ENCODE results near the gene SLC26A2.

Gene SLC26A2

DNA sequence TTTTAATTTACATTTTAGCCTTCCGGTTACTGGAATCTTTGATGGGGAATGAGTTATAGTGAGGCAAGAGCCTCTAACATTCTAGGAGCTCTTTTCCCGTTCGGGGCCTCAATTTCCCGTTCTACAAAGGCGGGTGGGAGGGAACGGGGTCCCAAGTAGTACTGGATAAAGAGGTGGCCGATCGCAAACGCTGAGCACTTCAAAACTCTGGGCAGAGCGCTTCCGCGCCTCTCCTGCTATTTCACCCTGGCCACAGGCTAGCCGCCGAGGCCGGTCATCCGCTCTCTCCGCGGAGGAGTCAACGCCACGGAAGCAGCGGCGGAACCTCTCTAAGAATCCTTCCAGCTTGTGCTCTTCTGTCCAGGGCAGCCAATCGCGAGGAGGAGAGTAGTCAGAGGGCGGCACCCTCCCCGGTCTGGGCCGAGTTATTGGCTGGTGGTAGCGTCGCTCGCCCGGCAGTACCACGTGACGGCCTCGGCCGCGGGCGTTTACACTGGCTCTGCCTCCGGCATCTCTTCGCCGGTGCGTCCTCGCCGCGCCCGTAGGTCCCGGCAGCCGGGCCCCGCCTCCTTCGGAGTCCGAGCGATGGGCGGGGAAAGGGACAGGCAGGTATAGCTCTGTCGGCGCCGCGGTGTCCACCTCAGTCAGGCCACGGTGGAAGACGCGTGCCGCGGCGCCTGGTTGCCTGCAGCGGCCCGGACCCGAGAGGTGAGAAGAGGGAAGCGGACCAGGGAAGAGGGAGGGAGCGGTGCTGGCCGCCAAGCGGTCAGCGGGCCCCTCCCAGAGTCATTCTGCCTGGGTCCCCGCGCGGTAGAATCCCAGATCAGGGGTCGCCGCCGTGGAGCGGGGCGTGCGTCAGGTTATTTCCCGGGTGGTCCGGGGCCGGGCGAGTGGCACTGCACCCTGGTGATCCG is at the start of gene SLC26A2:
SLC26A2 (plus strand) TSS at position 487 of the 914 bp plus-strand sequence. CDS start 16,895 bp downstream, outside the sequence.
- no CpG with 5 or more reads among the region's 84 CpGs for WGBS (ENCODE audit: insufficient coverage, insufficient read length)
- Histone ChIP-seq H3K36me3 (ENCODE audit: control insufficient read depth, insufficient read depth, low read length) (no peaks in the 10 kb centered on the region), H3K9me3 (ENCODE audit: control insufficient read depth, insufficient read depth, low read length) (no peaks in the 10 kb centered on the region), H3K27me3 (ENCODE audit: control insufficient read depth, insufficient read depth, low read length) (no peaks in the 10 kb centered on the region; the same call in 1 of the 2 replicates), H3K27ac (ENCODE audit: low read length) (no peak within 1 kb of the TSS), H3K4me1 (ENCODE audit: control insufficient read depth, insufficient read depth, low read length) (peaks cover 2% of the 10 kb centered on the region; the same call in 1 of the 2 replicates), H3K4me3 (ENCODE audit: low read length) (peak within 1 kb of the TSS; percentile 75)
- DNase-seq (ENCODE audit: low read depth, low spot score), result peak; percentile 91

GRCh38 chr5:149911031-149911430 is 49.5 kb upstream of the SLC26A2 start:
- no peaks in the 10 kb centered on the region for H3K27me3 ChIP-seq (ENCODE audit: control insufficient read depth, insufficient read depth, low read length)
- H3K36me3 ChIP-seq (ENCODE audit: control insufficient read depth, insufficient read depth, low read length), result no peaks in the 10 kb centered on the region
- H3K4me1 ChIP-seq (ENCODE audit: control insufficient read depth, insufficient read depth, low read length), result peaks cover 2% of the 10 kb centered on the region; the same call in 1 of the 2 replicates
- H3K4me3 ChIP-seq (ENCODE audit: low read length), result no peak overlapping the region
- H3K9me3 ChIP-seq (ENCODE audit: control insufficient read depth, insufficient read depth, low read length), result no peaks in the 10 kb centered on the region
- no peak overlapping the region for H3K27ac ChIP-seq (ENCODE audit: low read length)
- no CpG with 5 or more reads among the region's 1 CpG for WGBS (ENCODE audit: insufficient coverage, insufficient read length)
- DNase-seq (ENCODE audit: low read depth, low spot score), result no peak

GRCh38 chr5:149912226-149912871 is 48.2 kb upstream of the SLC26A2 start:
- Histone ChIP-seq H3K27me3 (ENCODE audit: control insufficient read depth, insufficient read depth, low read length) (no peaks in the 10 kb centered on the region), H3K36me3 (ENCODE audit: control insufficient read depth, insufficient read depth, low read length) (no peaks in the 10 kb centered on the region), H3K9me3 (ENCODE audit: control insufficient read depth, insufficient read depth, low read length) (no peaks in the 10 kb centered on the region), H3K27ac (ENCODE audit: low read length) (no peak overlapping the region), H3K4me3 (ENCODE audit: low read length) (no peak overlapping the region), H3K4me1 (ENCODE audit: control insufficient read depth, insufficient read depth, low read length) (peaks cover 2% of the 10 kb centered on the region; the same call in 1 of the 2 replicates)
- WGBS (ENCODE audit: insufficient coverage, insufficient read length), result no CpG with 5 or more reads among the region's 3 CpGs
- no peak for DNase-seq (ENCODE audit: low read depth, low spot score)

GRCh38 chr5:149913436-149914419 is 46.8 kb upstream of the SLC26A2 start:
- Histone ChIP-seq H3K27me3 (ENCODE audit: control insufficient read depth, insufficient read depth, low read length) (no peaks in the 10 kb centered on the region), H3K36me3 (ENCODE audit: control insufficient read depth, insufficient read depth, low read length) (no peaks in the 10 kb centered on the region), H3K4me3 (ENCODE audit: low read length) (no peak overlapping the region), H3K27ac (ENCODE audit: low read length) (no peak overlapping the region), H3K9me3 (ENCODE audit: control insufficient read depth, insufficient read depth, low read length) (no peaks in the 10 kb centered on the region), H3K4me1 (ENCODE audit: control insufficient read depth, insufficient read depth, low read length) (peaks cover 2% of the 10 kb centered on the region; the same call in 1 of the 2 replicates)
- WGBS (ENCODE audit: insufficient coverage, insufficient read length), result no CpG with 5 or more reads among the region's 7 CpGs
- no peak for DNase-seq (ENCODE audit: low read depth, low spot score)

DNA sequence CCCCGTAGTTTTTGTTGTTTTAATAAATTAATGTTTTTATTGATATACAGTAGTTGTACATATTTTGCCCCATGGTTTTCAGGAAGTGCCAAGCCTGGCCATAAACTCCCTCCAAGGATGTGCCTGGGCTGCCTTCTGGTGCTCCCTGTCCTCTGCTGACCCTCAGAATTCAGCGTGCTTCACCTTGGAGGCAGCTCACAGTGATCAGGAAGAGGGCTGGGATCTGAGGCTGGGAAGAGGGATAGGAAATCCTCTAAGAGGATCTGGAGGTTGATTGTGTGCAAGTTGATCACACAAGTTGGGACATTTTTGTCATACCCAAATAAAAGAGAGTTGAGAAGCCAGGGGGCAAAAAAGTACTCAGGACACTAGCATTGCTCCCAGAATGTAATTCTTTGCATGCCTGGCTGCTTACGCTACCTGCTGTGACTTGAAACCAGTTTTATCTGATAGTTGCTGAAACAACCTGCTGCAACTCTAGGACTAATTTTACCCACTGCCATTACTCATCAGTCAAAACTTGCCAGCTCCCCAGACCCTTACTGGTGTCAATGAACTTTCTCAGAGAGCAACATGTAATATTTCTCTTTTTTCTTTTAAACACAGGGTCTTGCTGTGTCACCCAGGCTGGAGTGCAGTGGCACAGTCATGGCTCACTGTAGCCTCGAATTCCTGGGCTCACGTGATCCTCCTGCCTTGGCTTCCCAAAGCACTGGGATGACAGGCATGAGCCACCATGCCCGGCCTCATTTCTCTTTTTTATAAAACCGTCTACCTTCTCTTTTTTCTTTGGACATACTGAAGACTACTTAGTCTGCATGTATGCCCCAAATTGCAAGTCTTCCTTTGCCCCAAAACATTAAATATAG is 44.9 kb upstream of the SLC26A2 start:
- no peaks in the 10 kb centered on the region for H3K36me3 ChIP-seq (ENCODE audit: control insufficient read depth, insufficient read depth, low read length)
- no CpG with 5 or more reads among the region's 7 CpGs for WGBS (ENCODE audit: insufficient coverage, insufficient read length)
- H3K9me3 ChIP-seq (ENCODE audit: control insufficient read depth, insufficient read depth, low read length), result no peaks in the 10 kb centered on the region
- no peak for DNase-seq (ENCODE audit: low read depth, low spot score)
- peaks cover 2% of the 10 kb centered on the region; the same call in 1 of the 2 replicates for H3K4me1 ChIP-seq (ENCODE audit: control insufficient read depth, insufficient read depth, low read length)
- H3K4me3 ChIP-seq (ENCODE audit: low read length), result no peak overlapping the region
- H3K27ac ChIP-seq (ENCODE audit: low read length), result no peak overlapping the region
- H3K27me3 ChIP-seq (ENCODE audit: control insufficient read depth, insufficient read depth, low read length), result no peaks in the 10 kb centered on the region

DNA sequence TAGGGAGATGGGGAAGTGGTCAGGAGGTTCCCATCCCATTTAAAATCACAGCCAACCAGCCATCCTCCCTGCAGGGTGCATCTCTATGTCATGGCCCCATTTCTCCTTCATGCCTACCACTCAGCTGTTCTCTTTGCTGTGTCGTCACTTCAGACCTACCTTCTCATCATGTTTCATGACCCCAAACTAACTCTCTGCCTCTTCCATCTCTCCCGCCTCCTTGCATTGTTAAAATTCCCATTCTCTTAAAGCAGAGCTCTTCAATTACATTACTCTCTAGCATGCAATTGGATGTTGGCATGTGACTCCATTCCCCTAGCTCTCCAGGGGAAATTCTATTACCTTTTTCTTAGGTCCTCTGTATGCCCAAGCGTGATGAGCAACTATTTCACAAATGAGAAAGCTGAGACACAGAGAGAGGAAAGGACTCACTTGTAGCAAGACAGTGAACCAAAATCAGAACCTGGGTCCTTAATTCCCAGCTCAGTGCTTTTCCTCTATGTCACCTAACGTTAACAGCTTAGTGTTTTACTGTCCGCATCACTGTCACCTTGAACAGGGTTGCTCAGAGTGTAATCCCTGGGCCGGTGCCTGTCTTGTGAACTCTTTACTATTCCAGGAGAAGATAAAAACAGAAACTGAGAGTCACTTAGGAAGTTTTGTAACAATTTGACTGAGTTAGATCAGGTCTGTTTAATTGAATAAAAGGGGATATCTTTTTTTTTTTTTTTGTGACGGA is 44.1 kb upstream of the SLC26A2 start:
- peaks cover 2% of the 10 kb centered on the region; the same call in 1 of the 2 replicates for H3K4me1 ChIP-seq (ENCODE audit: control insufficient read depth, insufficient read depth, low read length)
- DNase-seq (ENCODE audit: low read depth, low spot score), result no peak
- no CpG with 5 or more reads among the region's 7 CpGs for WGBS (ENCODE audit: insufficient coverage, insufficient read length)
- no peak overlapping the region for H3K27ac ChIP-seq (ENCODE audit: low read length)
- no peaks in the 10 kb centered on the region for H3K27me3 ChIP-seq (ENCODE audit: control insufficient read depth, insufficient read depth, low read length)
- H3K36me3 ChIP-seq (ENCODE audit: control insufficient read depth, insufficient read depth, low read length), result no peaks in the 10 kb centered on the region
- no peak overlapping the region for H3K4me3 ChIP-seq (ENCODE audit: low read length)
- H3K9me3 ChIP-seq (ENCODE audit: control insufficient read depth, insufficient read depth, low read length), result no peaks in the 10 kb centered on the region

DNA sequence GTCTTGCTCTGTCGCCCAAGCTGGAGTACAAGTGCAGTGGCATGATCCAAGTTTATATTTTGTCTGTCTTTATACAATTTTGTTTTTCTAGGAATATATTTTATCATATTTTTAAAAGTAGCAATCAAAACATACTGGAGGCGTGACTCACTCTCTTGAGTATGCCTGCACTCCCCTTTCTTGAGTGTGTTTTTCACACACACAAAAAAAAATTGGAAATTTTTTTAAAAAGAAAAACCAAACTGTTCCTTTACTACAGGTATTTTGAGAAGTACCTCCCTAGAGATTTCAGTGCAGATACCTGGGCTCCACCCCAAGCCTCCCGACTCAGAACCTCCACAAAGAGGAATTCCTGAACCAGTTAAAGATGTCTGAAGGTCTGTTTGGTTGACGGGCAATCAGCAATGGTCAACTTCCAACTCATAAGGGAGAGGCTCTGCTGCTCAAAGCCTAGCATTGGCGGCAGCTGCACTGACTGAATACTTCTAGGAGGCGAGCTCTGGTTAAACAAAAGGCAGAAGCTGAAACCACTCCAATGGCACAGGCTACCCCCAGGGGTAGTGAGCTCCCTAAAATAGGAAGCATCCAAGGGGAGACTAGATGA is 43.4 kb upstream of the SLC26A2 start:
- no peak overlapping the region for H3K27ac ChIP-seq (ENCODE audit: low read length)
- H3K27me3 ChIP-seq (ENCODE audit: control insufficient read depth, insufficient read depth, low read length), result no peaks in the 10 kb centered on the region
- no peak for DNase-seq (ENCODE audit: low read depth, low spot score)
- no CpG with 5 or more reads among the region's 6 CpGs for WGBS (ENCODE audit: insufficient coverage, insufficient read length)
- no peaks in the 10 kb centered on the region for H3K9me3 ChIP-seq (ENCODE audit: control insufficient read depth, insufficient read depth, low read length)
- H3K4me1 ChIP-seq (ENCODE audit: control insufficient read depth, insufficient read depth, low read length), result peaks cover 2% of the 10 kb centered on the region; the same call in 1 of the 2 replicates
- no peak overlapping the region for H3K4me3 ChIP-seq (ENCODE audit: low read length)
- H3K36me3 ChIP-seq (ENCODE audit: control insufficient read depth, insufficient read depth, low read length), result no peaks in the 10 kb centered on the region

- no peak overlapping the region for H3K27ac ChIP-seq (ENCODE audit: low read length)
- H3K4me1 ChIP-seq (ENCODE audit: control insufficient read depth, insufficient read depth, low read length), result no peaks in the 10 kb centered on the region
- H3K4me3 ChIP-seq (ENCODE audit: low read length), result no peak overlapping the region
- no peaks in the 10 kb centered on the region for H3K27me3 ChIP-seq (ENCODE audit: control insufficient read depth, insufficient read depth, low read length)
- H3K9me3 ChIP-seq (ENCODE audit: control insufficient read depth, insufficient read depth, low read length), result no peaks in the 10 kb centered on the region
- H3K36me3 ChIP-seq (ENCODE audit: control insufficient read depth, insufficient read depth, low read length), result no peaks in the 10 kb centered on the region
- no peak for DNase-seq (ENCODE audit: low read depth, low spot score)
- WGBS (ENCODE audit: insufficient coverage, insufficient read length), result no CpG with 5 or more reads among the region's 3 CpGs
Observed at GRCh38 chr5:149921597-149921996, 39.0 kb upstream of the SLC26A2 start.

Measured in iPS DF 6.9 (cell line).